Breast epithelium (tissue), 4 donors: Measurements from ENCODE around the gene ZC3H7A. TPM values are rescaled to one million over a fixed set of nuclear protein-coding genes. Genes with fewer than 3 reads are reported as not detected.

Source experiments
- DNase-seq, 2 donors: peaks; one replicate each; pipeline ENCODE4 v3.0.0-alpha.2; 2019; ENCODE audit warnings: low spot score in 2 of 2
- H3K27ac ChIP-seq, 2 donors: fragments of 200-600 bp; sonication (generic) in 1 of 2; one replicate each; pipeline ENCODE4 v1.5.1; 2016 to 2019; ENCODE audit warnings: mild to moderate bottlenecking in 1 of 2
- H3K27me3 ChIP-seq, 2 donors: fragments of 200-600 bp; sonication (generic) in 1 of 2; one replicate each; pipeline versions ENCODE4 v1.5.1 to v1.6.0; 2017 to 2019; ENCODE audit warnings: control low read depth in 1 of 2, mild to moderate bottlenecking in 1 of 2
- H3K36me3 ChIP-seq: fragments of 200-600 bp; one replicate; pipeline ENCODE4 v1.5.1; 2019
- H3K4me1 ChIP-seq, 2 donors: fragments of 200-600 bp; sonication (generic); one replicate each; pipeline ENCODE4 v1.5.1; 2016 to 2019; ENCODE audit warnings: control low read depth in 1 of 2
- H3K4me3 ChIP-seq, 3 donors: fragments of 200-600 bp; sonication (generic); 1 replicate in 2 of 3; 2 replicates in 1 of 3; pipeline ENCODE4 v1.5.1; 2016 to 2019; ENCODE audit warnings: mild to moderate bottlenecking in 3 of 3, moderate library complexity in 2 of 3
- H3K9me3 ChIP-seq, 2 donors: fragments of 200-600 bp; sonication (generic) in 1 of 2; one replicate each; pipeline ENCODE4 v1.5.1; 2016 to 2019; ENCODE audit warnings: control low read depth in 1 of 2
- CTCF ChIP-seq, 3 donors: fragments of 450-650 bp; IDR thresholded peaks; one replicate each; pipeline ENCODE4 v1.5.1; 2016 to 2017; ENCODE audit warnings: antibody characterized with exemption in 3 of 3, mild to moderate bottlenecking in 3 of 3, moderate library complexity in 3 of 3
- POLR2A ChIP-seq: fragments of 450-650 bp; IDR thresholded peaks from one replicate; pipeline ENCODE4 v1.6.1; 2016; ENCODE audit warnings: antibody characterized with exemption, mild to moderate bottlenecking, moderate library complexity
- POLR2AphosphoS5 ChIP-seq, 3 donors: sonication (generic); formaldehyde crosslinking; IDR thresholded peaks; one replicate each; pipeline ENCODE4 v1.6.1; 2017; ENCODE audit warnings: antibody characterized with exemption in 3 of 3
- intact Hi-C: fragments of 100-400 bp; cut with DNase I; formaldehyde crosslinking; loops from one replicate; pipeline ENCODE4 v1.15.1; 2023; ENCODE audit warnings: low total_unique reads
- total RNA-seq, 3 donors: library from RNA; depleted of rRNA; stranded (reverse); fragments of >200 nt; gene quantifications; one replicate each; pipeline ENCODE4 v1.1.0, GENCODE V29; 2016

Gene ZC3H7A
- total RNA-seq, 3 donors from 2014 or later = 58.4 to 70.7 (median 67.5) TPM

GRCh38 chr16:11735787-11736186 is 61.3 kb downstream of the ZC3H7A start:
- Histone ChIP-seq H3K27ac (no peak overlapping the region), H3K4me3 (no peak overlapping the region), H3K27me3 (no peaks in the 10 kb centered on the region), H3K4me1 (peaks cover 0 to 19% of the 10 kb centered on the region in 2 donors), H3K36me3 (no peaks in the 10 kb centered on the region), H3K9me3 (no peaks in the 10 kb centered on the region)
- no peak for DNase-seq
- intact Hi-C loops = no loop called here
- TF ChIP-seq CTCF (IDR thresholded peaks at IDR 0.05) (no peak), POLR2A (no peak), POLR2AphosphoS5 (IDR thresholded peaks at IDR 0.05) (no peak)

DNA sequence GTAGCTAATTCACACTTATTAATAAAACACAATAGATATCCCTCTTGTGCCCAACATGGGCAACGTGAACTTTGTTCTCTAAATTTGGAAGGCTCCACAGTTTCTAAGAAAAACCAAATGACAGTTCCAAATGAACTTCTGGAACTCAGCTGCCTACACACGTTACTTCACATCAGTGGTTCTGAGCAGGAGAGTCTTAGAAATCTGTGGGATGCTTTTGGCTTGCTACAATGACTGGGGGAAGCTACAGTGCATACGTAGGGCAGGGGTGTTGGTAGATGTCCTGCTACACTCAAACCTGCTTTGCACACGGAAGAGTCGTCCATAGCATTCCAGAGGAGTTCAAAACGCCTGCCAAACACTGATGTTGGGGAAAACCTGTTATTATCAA is 62.4 kb downstream of the ZC3H7A start:
- TF ChIP-seq POLR2A = no peak
- TF ChIP-seq CTCF (IDR thresholded peaks at IDR 0.05) = no peak
- TF ChIP-seq POLR2AphosphoS5 (IDR thresholded peaks at IDR 0.05) = no peak
- intact Hi-C loops = no loop called here
- Histone ChIP-seq H3K36me3 (no peaks in the 10 kb centered on the region), H3K4me1 (peaks cover 0 to 9% of the 10 kb centered on the region in 2 donors), H3K4me3 (no peak overlapping the region), H3K27ac (no peak overlapping the region), H3K27me3 (no peaks in the 10 kb centered on the region), H3K9me3 (no peaks in the 10 kb centered on the region)
- no peak for DNase-seq

DNA sequence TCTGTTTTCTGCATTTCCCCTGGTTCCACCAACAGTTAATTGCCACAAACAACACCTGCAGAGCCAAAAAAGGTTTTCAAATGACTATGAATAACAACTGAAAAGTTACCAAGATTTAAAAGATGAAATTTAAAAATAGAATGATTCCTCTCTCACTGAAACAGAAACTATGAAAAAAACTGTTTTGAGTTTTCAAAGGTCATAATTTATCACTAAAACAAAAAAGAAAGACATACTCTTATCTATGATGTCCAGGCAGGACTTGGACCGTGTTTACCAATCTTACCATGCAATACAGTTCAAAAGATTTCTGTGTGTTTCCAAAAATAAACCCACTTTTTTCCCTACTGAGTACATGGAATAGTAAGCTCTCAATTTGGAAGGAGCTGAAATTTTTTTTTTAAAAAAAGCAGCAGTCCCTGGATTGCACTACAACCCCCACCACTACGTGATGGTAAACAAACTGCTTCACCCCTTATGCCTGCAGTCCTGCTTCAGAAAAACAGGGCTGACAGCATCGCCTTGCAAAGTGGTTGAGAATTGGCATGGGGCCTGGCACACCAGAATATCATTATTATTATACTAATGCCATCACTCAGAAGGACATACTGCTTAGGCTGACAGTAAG is 62.9 kb downstream of the ZC3H7A start:
- DNase-seq = no peak
- intact Hi-C loops = no loop called here
- H3K4me3 ChIP-seq = no peak overlapping the region
- TF ChIP-seq POLR2A (no peak), CTCF (IDR thresholded peaks at IDR 0.05) (no peak), POLR2AphosphoS5 (IDR thresholded peaks at IDR 0.05) (no peak)
- no peaks in the 10 kb centered on the region for H3K27me3 ChIP-seq
- peaks cover 3% of the 10 kb centered on the region for H3K36me3 ChIP-seq
- peaks cover 0 to 9% of the 10 kb centered on the region in 2 donors for H3K4me1 ChIP-seq
- no peaks in the 10 kb centered on the region for H3K9me3 ChIP-seq
- no peak overlapping the region for H3K27ac ChIP-seq

DNA sequence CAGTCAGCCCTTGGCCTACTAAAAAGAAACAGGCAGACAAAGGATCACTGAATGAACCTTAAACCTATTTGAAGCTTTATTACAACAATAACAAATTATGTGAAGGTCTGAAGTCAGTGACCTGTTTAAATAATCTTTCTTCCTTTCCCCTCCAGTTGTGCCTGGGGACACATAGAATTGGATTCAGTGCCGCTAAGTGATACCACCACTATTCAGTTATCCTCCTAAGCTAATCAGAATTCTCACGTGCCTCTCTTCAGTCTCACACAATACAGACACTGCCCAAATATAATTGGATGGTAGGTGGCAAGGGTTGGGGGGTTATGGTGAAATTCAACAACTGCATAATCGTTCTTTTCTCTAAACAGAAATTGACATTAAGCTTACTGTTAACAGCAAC is 65.8 kb downstream of the ZC3H7A start:
- Histone ChIP-seq H3K9me3 (no peaks in the 10 kb centered on the region), H3K27ac (no peak overlapping the region), H3K36me3 (peaks cover 4% of the 10 kb centered on the region), H3K4me1 (peaks cover 0 to 9% of the 10 kb centered on the region in 2 donors), H3K27me3 (no peaks in the 10 kb centered on the region), H3K4me3 (no peak overlapping the region)
- no peak for DNase-seq
- TF ChIP-seq POLR2A = no peak
- TF ChIP-seq CTCF (IDR thresholded peaks at IDR 0.05) = no peak
- intact Hi-C loops = no loop called here

GRCh38 chr16:11729787-11730186 is 67.3 kb downstream of the ZC3H7A start:
- H3K4me1 ChIP-seq = peaks cover 0 to 7% of the 10 kb centered on the region in 2 donors
- peaks cover 4% of the 10 kb centered on the region for H3K36me3 ChIP-seq
- intact Hi-C loops = loop anchor here (10.0 kb wide), 1 partner anchor 1285 kb away; no protein-coding TSS in a partner anchor
- H3K9me3 ChIP-seq = no peaks in the 10 kb centered on the region
- H3K27me3 ChIP-seq = no peaks in the 10 kb centered on the region
- no peak overlapping the region for H3K4me3 ChIP-seq
- TF ChIP-seq POLR2A = no peak
- TF ChIP-seq CTCF (IDR thresholded peaks at IDR 0.05) = no peak
- TF ChIP-seq POLR2AphosphoS5 (IDR thresholded peaks at IDR 0.05) = no peak
- H3K27ac ChIP-seq = no peak overlapping the region
- DNase-seq = no peak
